HCT116 (cell line): ENCODE measurements around the gene HOXD11.

Experiments used
- CEBPB ChIP-seq: IDR thresholded peaks from 2 replicates; pipeline ENCODE4 v1.6.1; 2012; ENCODE audit warnings: low read depth
- CTCF ChIP-seq, 3 experiments: fragments of 200-600 bp in 1 of 3; sonication (generic) in 1 of 3; IDR thresholded peaks in 2 of 3; conservative IDR thresholded peaks in 1 of 3; 2 replicates each; pipeline ENCODE4 v1.5.1; 2012 to 2017; ENCODE audit warnings: low read depth in 2 of 3, low read length in 2 of 3, antibody characterized with exemption in 1 of 3, borderline replicate concordance in 1 of 3, control low read depth in 1 of 3, mild to moderate bottlenecking in 1 of 3, mixed read lengths in 1 of 3, mixed run types in 1 of 3, moderate library complexity in 1 of 3; ENCODE audit not compliant: insufficient read depth in 1 of 3
- EGR1 ChIP-seq: IDR thresholded peaks from 2 replicates; pipeline ENCODE4 v1.6.1; 2012; ENCODE audit warnings: low read depth
- EZH2 ChIP-seq: fragments of 200-600 bp; sonication (generic); IDR thresholded peaks from 2 replicates; pipeline ENCODE4 v1.6.1; 2017; ENCODE audit warnings: antibody characterized with exemption, mixed run types
- FOSL1 ChIP-seq: IDR thresholded peaks from 2 replicates; pipeline ENCODE4 v1.6.1; 2012; ENCODE audit warnings: low read depth
- POLR2A ChIP-seq: IDR thresholded peaks from 2 replicates; pipeline ENCODE4 v1.7.0; 2011; ENCODE audit warnings: borderline replicate concordance; ENCODE audit not compliant: insufficient read depth, insufficient read length; ENCODE audit errors: extremely low read depth
- POLR2AphosphoS5 ChIP-seq: IDR thresholded peaks from 2 replicates; pipeline ENCODE4 v1.6.1; 2011; ENCODE audit warnings: mild to moderate bottlenecking, low read depth, low read length, moderate library complexity
- REST ChIP-seq: IDR thresholded peaks from 2 replicates; pipeline ENCODE4 v1.6.1; 2012; ENCODE audit warnings: low read depth
- SP1 ChIP-seq: IDR thresholded peaks from 2 replicates; pipeline ENCODE4 v1.6.1; 2012; ENCODE audit warnings: low read depth
- YY1 ChIP-seq: IDR thresholded peaks from 2 replicates; pipeline ENCODE4 v1.6.1; 2011; ENCODE audit warnings: low read length, low read depth, moderate library complexity, mild to moderate bottlenecking; ENCODE audit not compliant: insufficient replicate concordance; ENCODE audit errors: extremely low read depth
- ZNF274 ChIP-seq: fragments of 200-500 bp; sonication (Bioruptor generic); IDR thresholded peaks from 2 replicates; pipeline ENCODE4 v1.6.1; 2014; ENCODE audit warnings: mild to moderate bottlenecking, low read depth, low read length, inconsistent platforms

- TF ChIP-seq CEBPB = no peak
- TF ChIP-seq ZNF274 = no peak
- no peak for TF ChIP-seq POLR2A
- TF ChIP-seq CTCF (IDR thresholded peaks at IDR 0.05 in 2 of 3, conservative IDR thresholded peaks at IDR 0.05 in 1 of 3; ENCODE audit: borderline replicate concordance in 1 of 3, insufficient read depth in 1 of 3, low read depth in 2 of 3, low read length in 2 of 3) = no peak
- TF ChIP-seq FOSL1 = no peak
- no peak for TF ChIP-seq EGR1
- TF ChIP-seq SP1 = no peak
- no peak for TF ChIP-seq REST
- no peak for TF ChIP-seq POLR2AphosphoS5
- no peak for TF ChIP-seq YY1
- TF ChIP-seq EZH2 = no peak
Measured at GRCh38 chr2:176156301-176156806, 49.3 kb downstream of the HOXD11 start.
